Right kidney (tissue), 1 donor: ENCODE results near the gene LTBP1.
"Not testable (repeated sequence)": the region's sequence is repeated elsewhere in the genome, so short reads cannot be mapped to it uniquely, and the experiment has no call there.

Source experiments
- DNase-seq: peaks from one replicate; pipeline ENCODE4 v3.0.0-alpha.2; 2016

LTBP1 gene

DNA sequence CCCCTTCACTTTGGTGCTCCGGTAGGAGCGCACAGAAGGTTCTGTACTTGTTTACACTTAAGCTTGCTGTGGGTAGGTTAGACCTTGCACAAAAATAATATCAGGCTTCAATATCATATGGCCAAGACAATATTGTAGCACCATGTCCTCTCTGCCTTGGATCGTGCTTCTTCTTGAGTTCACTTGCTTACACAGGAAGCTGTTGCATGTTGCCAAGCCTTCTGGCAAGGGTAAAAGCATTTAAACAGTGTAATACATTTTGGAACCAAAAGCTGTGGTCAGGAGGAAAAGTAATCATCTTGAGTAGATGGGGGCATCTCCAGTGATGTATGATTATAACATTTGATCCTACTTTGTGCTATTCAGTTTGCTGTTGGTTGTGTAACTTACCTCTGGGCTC lies 197.5 kb downstream of the LTBP1 start:
- DNase-seq: no peak

DNA sequence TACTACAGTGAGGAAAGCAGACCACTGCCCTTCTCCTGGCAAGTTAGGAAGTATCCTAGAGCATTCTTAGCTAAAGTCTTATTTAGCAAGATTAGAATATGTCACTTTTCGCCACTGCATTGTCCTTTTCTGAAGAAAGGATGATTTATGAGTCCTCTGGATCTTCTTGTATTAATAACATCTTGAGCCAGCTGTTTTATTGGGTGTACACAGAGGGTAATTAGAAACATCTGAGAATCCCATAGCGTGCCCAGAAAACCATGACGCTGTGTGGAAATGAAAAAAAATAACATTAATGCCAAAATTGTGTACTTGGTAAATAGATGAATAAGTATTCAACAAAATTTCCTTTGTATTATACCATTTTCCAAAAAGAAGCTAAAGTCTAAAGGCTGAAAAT lies 198.7 kb downstream of the LTBP1 start:
- DNase-seq: no peak

DNA sequence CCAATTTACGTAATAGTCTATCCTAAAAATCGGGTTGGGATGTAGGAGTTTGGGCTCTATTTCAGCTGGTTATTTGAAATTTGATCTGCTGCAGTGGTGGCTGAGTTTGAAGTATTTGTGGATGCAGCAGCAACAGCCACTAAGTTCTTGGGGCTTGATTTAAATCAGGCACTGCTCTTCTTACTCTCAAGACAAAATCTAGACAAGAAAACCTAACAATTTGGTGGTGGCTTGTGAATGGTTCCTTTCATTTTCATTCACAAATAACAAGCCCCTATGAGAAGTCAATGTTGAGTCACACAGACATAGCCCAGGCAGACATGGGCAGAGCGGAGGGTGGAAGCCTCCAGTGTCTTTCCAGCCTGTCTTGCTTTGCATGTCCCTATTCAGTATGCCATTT lies 199.3 kb downstream of the LTBP1 start:
- DNase-seq: no peak

DNA sequence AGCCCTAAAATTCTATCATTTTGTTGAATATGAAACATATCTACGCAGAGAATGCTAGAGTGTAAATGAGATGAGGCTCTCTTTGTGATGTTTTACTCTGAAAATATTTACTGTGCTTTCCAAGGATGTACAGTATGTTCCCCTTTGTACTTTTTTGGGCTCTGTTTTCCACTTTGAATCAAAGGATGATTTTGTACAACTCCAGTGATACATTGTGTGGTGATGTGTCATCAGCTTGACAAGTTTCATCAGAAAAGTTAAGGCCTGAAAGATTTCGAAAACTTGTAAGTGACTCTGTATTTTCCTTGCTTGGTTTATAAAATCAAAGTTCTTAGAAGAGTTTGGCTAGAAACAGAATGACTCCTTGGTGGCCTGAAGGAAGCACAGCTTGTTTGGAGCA lies 206.3 kb downstream of the LTBP1 start:
- DNase-seq: no peak

DNA sequence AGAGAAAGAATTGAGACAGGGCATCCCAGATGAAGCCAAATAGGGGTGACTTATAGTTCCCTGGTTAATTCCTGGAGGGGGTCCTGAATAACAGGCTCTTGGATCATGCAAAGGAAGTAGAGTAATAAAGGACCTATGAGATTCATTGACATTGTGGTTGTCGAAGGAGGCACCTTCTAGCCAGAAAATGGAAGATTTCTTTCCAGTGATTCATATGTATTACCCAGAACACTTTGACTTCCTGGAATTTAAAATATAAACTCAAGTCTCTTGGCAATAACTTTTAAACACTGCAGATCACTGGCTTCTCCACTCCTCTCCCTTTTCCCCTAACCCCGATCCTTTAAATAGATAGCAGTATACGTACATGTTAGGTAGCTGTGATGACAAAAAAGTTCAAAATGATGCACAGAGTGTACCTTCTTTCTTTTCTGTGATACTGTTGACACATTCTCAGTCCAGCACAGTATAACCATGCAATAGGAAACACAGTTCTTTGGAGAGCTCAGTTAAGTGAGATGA lies 211.8 kb downstream of the LTBP1 start:
- no peak for DNase-seq

DNA sequence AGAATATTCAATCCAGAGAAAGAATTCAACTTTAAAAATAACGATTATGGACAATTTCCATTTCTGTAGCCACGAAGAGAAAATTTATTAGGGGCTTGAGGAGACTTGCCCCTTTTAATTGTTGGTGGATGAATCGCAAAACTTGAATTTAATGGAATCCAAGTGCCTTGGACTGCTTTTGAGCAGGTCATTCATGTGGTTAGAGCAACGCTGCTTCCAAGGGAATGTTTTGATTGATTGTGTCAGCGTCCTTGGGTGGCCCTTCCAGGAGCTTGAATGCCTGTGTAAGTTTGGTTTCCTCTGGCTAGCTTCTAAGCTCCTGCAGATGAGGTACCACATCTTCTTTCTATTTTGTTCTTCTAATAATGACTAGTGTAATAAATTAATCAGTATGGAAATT lies 213.4 kb downstream of the LTBP1 start:
- DNase-seq: no peak

DNA sequence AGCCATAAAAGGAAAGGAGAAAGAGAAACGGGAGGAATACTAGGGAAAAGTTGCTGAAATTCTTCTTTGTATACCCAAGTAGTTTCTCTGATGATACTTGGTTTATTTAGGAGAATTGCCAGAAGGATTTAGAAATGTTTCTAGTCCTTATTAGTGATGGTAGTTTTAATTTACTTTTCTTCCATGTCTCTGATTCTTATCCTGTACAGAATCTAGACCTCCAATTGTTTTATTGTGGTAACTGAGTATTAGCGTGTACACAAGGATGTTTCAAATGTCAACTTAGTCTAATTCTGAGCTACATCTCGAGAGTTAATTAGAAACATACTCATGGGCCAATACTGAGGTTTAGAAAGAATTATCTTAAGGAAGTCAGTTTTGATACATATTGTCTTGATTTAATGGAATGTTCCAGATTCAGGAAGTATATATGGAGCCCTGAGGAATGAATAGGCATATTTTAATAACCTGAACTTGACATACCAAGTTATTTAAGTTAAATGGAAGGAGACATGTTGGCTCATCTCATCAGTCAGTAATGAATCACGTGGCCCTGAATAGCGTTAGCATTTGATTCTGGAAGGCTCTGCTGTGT lies 219.6 kb downstream of the LTBP1 start:
- no peak for DNase-seq

DNA sequence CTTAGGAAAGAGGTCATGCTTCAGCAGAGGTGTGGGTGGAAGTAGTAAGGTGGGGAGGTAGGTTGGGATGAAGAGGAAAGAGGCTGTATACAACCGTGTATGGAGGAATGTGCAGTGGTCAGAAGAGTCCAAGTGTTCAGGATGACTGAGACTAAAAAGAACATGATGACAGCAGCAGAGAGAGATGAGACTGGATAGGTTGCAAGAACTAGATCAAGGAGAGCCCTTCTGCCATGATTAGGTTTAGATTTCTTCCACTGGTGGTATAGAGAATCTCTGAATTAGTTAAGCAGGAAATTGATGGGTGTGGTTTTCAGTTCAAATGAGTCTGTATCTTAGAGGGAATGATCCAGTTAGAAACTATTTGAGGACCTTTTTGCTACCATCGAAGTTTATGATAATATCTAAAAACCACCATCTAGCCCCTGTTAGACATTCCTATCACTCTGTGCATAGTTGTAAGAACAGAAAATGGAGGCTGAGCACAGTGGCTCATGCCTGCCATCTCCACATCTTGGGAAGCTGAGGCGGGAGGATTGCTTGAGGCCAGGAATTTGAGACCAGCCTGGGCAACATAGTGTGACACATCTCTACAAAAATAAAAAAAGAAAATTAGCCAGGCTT lies 221.0 kb downstream of the LTBP1 start:
- DNase-seq: peak; percentile 7

DNA sequence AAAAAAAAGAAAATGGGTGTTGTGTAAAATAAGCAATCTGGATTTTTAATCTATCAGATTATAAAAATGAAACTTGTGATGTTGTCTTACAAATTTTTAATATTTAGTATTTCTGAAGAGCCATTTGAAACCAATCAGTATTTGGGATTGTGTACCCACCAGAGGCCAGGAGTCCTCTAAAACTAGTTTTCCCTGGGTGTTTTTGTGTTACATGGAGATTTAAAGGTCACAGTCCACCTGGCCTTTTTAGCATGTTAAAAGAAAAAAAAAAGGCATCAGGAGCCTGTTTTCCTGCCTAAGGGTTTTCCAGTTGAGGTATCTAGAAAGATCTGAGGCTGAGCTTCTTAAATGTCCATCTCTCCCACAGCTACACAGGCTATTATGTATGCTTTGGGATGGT lies 221.7 kb downstream of the LTBP1 start:
- no peak for DNase-seq

DNA sequence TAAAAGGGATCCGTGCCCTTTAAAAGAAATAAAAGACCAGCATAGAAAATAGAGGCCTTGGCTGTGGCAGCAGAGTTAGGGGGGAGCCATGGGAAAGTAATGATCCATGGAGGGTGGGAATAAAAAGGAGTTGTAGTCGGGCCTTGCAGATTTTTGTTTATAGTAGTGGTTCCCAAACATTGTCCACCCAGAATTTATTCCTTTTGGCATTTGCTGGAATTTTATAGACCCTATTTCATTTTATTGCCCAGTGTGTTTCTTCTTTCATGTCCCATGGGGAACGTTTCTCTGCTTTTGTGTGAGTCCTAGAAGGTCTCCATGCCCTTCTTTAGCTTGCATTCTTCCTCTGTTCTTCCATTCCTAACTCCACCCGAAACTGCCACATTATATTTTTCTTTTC lies 222.2 kb downstream of the LTBP1 start:
- DNase-seq: no peak

DNA sequence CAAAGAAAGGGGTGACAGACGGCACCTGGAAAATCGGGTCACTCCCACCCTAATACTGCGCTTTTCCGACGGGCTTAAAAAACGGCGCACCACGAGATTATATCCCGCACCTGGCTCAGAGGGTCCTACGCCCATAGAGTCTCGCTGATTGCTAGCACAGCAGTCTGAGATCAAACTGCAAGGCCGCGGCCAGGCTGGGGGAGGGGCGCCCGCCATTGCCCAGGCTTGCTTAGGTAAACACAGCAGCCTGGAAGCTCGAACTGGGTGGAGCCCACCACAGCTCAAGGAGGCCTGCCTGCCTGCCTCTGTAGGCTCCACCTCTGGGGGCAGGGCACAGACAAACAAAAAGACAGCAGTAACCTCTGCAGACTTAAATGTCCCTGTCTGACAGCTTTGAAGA lies 223.5 kb downstream of the LTBP1 start:
- not testable (repeated sequence) for DNase-seq

DNA sequence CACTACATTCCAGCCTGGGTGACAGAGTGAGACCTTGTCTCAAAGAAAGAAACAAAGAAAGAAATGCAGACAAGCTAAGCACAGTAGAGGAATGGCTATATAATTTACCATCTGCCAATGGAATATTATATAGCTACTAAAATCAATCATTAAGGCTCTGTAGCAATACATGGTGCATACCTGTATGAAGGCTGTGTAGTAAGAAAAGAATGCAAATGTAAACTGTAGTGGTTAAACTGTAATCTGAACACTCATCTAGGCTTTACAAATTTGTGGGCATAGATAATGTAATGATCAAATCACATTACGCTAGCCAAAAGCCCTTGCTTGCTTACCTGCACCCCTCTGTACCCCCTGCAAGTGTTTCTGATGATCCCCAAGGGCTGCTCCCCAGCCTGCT lies 230.9 kb downstream of the LTBP1 start:
- no peak for DNase-seq

DNA sequence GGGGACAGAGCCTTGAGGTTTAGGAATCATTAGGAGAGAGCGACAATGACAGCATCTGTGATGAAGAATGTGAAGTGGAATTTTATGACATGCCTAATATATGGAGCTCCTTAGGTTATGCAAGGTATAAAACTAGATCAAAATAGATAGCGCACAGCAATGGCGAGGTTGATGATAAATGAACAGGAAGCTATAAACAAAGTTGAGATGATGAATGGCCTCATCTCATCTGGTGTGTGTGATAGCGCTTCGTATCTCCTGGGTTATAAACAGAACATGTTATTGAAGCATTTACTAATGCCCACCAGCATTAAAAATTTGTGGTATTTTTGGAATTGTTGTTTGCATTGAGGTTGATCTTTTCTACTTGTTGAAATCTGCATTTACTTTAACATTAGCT lies 231.5 kb downstream of the LTBP1 start:
- no peak for DNase-seq

DNA sequence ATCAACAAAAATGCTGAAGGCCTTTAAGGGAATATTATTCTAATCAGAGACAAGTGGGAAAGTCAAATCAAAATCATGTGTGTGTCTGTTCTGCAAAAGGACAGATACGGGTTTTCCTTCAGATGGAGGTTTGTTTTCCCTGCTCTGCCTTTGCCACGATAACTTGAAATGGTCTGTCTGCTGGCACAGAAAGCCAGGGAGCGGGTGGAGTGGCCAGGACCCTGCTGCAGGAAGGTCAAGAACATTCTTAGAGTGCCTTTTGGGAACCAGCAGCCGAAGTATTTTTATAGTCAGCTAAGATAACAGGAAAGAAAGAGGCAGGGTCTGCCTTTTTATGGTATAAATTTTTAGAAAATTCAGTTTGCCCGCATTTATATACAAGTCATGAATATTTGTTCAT lies 234.2 kb downstream of the LTBP1 start:
- DNase-seq: no peak

DNA sequence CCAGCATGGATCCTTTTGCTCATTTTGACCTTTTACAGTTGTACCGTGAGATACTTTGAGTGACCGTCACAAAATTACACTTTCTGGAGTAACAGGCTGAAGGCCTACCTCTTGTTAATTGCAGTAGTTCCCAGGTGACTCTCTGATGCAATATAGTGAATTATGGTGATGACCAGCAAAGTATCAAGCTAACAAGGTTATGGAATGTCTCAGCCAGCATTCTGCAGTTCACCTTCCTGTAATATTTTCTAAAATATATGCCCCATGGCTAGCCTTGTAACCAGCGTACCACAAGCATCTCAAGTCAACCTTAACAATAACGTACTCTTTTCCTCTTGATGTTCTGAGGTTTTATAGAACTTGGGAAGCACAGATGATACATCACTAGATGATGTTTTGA lies 234.7 kb downstream of the LTBP1 start:
- DNase-seq: no peak

DNA sequence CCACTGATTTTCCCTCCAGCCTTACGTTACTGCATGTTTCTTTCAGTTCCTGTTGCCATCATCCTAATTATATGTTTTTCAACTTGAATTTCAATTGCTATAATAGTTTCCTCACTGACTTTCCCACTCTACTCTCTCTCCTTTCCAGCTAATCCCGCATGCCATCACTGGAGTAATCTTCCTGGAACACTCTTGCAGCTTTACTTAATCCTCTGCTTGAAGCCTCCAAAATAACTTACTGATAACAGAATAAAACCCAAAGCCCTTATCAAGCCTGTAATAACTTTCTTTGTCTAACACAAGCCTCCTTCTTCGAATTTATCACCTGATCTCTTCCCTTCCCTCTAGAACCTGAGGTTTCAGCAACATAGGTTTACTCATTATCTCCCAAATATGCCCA lies 237.3 kb downstream of the LTBP1 start:
- DNase-seq: no peak

DNA sequence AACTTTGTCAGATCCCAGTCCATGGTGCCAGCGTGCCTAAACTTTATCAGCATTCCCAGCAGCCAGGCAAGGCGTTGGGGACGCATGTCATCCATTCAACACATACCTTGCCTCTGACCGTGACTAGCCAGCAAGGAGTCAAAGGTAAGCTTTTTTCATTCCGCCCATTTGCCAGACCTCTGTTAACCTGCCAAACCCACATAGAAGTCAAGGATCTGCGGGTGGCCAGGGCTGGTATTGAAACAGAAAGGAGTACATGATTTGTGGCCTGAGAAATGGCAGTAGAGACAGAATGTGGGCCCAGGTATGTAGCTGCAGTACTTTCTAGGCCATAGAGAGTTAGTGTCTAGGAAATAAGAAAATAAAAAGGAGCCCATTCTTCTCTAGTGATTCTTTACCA lies 240.2 kb downstream of the LTBP1 start:
- no peak for DNase-seq

DNA sequence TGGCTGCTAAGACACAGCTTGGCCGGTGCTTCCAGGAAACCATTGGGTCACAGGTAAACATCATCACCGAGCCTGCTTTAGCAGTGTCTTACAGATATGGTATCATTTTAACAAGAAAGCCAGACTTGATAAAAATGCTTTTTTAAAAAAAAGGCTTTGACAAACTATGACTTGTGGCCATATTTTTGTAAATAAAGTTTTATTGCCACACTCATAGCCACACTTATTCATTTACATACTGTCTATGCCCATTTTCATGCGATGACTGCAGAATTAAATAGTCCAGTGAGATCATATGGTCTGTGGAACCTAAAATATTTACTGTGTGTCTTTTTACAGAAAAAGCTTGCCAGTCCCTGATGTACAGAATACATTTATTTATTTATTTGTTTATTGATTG lies 242.0 kb downstream of the LTBP1 start:
- no peak for DNase-seq

DNA sequence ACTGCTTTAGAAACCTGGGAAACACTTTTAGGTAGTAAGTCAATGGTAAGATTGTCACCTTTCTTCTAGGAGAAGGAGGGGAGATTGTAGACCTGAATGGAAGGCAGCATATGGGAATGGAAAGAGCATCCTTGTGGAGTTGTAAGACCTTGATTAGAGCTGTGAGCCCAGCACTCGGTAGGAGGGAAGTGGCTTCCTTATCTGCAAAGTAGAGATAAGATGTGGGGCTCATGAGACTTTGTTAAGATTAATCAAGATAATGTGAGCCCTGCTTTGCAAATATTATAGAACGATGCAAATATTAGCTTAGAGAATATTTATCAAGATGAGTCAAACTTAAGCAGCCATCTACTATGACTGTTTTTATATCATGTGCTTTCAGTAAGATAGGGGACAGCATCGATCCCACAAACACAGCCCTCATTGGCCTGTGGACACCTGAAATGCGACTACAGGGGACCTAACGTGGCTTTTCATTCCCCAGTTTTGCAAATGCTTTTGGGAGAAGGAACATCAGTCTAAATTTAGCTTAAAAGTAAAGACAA lies 243.7 kb downstream of the LTBP1 start:
- DNase-seq: no peak

DNA sequence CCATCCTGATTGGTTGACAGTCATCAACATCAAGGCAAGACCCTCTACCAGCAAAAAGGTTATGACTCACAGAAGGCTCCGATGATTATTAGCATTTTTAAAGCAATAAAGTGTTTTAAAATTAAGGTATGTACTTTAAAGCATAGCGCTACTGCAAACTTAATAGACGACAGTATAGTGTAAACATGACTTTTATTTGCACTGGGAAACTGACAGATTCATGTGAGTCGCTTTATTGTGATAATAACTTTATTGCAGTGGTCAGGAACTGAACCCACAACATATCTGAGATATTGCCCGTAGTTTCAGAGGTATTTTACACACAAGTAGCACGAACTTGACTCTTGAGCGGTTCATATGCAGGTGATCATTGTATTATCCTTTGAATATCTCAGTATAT lies 249.1 kb downstream of the LTBP1 start:
- no peak for DNase-seq

DNA sequence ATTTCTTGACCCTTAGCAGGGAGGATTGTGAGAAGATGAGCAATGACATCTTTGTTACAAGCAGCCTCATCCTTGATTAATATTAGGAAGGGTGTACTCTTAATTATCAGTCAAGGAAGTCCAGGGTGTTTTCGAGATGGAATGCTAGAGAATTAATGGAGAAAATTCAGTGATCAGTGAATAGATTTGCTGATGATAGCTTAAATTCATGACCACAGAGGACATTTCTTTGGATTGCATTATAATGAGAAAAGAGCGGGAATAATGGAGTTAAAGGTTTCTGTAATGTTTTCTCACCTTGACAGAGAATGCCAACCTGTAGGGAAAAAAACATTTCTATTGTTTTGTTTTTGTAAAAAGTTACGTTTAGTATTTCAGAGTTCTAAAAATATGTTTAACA lies 249.9 kb downstream of the LTBP1 start:
- no peak for DNase-seq

DNA sequence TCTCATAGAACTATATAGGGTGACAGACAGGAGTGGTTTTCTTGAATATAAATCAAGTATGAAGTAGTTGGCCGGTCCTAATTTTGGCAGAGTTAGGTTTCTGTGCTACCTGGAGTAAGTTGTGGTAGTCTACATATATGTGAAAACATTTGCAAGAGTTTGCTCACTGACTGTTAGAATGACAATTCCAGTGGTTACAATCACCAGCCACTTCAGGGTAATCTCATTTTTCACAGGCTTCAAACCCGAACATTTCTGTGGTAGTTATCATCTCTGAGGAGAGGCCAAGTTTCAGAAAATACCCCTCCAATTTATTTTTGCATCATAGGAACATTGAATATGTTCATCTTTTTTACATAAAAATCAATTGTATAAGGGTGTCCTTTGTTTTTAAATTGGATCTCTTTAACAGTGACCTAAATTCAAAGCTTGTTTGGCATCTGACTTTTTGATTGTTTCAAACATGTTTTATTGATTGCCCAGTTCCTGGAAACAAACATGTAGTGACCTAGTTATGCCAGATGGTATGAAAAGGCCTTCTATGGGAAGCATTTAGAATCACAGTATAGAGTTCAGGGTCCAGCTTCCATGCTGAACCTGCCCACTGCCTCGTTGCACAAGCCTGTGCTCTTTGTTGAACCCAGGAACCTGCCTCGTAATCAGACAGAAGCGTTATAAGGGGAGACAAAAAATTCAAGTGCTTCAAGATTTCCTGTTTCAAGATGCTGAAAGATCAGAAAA lies 250.6 kb downstream of the LTBP1 start:
- no peak for DNase-seq

DNA sequence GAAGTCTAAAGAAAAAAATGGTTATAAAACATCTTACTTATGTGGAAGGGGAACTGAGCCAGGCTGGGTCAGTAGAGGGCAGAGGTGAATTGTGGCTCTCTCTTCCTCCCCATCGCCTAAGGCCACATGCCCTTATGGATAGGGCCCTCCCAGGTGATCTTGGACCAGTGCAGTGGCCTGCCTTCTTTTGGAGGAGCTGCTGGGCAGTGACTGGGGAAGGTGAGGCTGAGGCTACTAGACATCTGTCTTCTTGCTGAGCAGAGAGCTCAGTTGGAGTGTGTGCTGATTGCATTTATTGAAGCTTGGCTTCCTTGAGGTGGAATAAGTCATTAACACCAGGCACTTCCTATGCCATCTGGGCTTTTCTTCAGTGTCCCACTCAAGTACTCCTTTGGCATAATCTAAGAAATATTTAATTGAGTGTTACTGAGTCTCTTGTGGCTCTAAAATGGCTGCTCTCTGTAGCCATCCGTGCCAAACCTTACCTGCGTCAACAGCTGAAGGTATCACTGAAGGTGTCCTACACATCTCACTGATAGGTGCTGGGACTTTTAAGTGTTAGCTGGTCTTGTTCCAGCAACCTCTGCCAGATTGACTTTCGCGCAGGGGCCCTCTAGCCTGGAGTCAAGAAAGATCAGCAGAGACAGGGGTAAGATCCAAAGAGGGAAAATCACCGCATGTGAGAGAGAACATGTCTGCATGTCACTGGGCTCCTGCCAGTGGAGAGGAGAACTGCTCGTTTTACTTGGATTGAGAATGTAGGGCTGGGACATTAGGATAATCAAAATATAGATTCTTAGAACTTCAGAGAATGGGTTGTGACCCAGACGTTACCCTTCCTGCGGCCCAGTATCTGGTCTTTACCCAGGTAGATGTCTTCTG lies 256.1 kb downstream of the LTBP1 start:
- no peak for DNase-seq
